Measurements from ENCODE around the gene PTGIR. TPM values are rescaled to one million over a fixed set of nuclear protein-coding genes. Genes with fewer than 3 reads are reported as not detected.

Gene PTGIR
- total and polyA plus RNA-seq, 10 of the 15 experiments (the other 5 are each of a cell fraction or from before 2014, with no cell fraction given), result 0.34 to 29.1 (median 9.9) TPM

DNA sequence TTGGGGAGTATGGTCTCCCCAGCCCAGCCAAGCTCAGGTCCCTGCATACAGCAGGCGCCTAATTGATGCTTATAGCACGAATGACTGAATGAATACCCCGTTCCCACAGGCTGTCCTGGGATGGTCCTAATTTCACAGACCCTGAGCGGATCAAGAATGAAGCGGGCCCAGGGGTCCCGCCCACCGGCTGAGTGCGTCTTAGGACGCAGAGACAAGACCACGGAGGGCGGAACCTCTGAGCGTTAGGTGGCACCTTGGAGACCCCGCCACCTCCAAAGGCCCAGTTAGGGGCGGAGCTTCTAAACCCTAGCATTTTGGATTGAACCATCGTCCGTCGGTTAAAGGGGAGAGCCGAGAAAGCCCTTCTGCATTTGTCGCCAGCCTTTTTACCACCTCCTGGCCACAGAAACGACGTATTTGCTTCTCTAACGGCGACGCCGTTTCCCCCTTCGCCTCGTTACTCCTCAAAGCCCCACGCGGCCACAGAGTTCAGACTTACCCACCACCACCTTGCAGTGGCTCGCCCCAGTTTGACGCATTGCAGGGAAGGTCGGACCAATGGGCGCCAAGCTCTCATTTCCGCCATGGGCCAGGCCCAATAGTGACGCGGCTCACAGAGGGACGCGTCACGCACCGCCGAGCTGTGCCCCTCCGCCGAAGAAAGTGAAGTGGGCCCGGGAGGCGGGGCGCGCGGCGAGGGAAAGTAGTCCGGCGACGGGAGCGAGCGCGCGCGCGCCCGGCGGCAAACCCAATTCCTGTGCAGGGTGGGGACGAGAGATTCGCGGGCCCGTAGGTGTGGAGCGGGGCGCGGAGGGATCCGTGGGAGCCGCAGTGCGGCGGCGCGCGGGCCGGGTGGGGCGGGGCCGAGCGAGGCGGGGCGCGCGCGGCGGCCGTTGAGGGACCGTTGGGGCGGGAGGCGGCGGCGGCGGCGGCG lies 24.2 kb downstream of the PTGIR start (continued):
- TF ChIP-seq, protein P1, sequence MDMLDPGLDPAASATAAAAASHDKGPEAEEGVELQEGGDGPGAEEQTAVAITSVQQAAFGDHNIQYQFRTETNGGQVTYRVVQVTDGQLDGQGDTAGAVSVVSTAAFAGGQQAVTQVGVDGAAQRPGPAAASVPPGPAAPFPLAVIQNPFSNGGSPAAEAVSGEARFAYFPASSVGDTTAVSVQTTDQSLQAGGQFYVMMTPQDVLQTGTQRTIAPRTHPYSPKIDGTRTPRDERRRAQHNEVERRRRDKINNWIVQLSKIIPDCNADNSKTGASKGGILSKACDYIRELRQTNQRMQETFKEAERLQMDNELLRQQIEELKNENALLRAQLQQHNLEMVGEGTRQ (IDR thresholded peaks at IDR 0.05; ENCODE audit: borderline replicate concordance, low read depth, low read length), result no peak
- TF ChIP-seq ATF2 (IDR thresholded peaks at IDR 0.05; ENCODE audit: low read length), result no peak
- TF ChIP-seq HDGF (IDR thresholded peaks at IDR 0.05), result peak; percentile 81; the same call in 1 of the 2 replicates
- no peak; the same call in 1 of the 2 replicates for TF ChIP-seq NFYA (IDR thresholded peaks at IDR 0.05; ENCODE audit: borderline replicate concordance, low read depth, low read length)
- peak; percentile 96; the same call in 1 of the 2 replicates for TF ChIP-seq CHD4 (IDR thresholded peaks at IDR 0.05)
- TF ChIP-seq, protein P2, sequence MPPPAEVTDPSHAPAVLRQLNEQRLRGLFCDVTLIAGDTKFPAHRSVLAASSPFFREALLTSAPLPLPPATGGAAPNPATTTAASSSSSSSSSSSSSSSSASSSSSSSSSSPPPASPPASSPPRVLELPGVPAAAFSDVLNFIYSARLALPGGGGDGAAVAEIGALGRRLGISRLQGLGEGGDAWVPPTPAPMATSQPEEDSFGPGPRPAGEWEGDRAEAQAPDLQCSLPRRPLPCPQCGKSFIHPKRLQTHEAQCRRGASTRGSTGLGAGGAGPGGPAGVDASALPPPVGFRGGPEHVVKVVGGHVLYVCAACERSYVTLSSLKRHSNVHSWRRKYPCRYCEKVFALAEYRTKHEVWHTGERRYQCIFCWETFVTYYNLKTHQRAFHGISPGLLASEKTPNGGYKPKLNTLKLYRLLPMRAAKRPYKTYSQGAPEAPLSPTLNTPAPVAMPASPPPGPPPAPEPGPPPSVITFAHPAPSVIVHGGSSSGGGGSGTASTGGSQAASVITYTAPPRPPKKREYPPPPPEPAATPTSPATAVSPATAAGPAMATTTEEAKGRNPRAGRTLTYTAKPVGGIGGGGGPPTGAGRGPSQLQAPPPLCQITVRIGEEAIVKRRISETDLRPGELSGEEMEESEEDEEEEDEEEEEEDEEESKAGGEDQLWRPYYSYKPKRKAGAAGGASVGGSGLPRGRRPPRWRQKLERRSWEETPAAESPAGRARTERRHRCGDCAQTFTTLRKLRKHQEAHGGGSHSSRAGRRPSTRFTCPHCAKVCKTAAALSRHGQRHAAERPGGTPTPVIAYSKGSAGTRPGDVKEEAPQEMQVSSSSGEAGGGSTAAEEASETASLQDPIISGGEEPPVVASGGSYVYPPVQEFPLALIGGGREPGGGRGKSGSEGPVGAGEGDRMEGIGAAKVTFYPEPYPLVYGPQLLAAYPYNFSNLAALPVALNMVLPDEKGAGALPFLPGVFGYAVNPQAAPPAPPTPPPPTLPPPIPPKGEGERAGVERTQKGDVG (CRISPR knock-in tag; IDR thresholded peaks at IDR 0.05), result no peak
- TF ChIP-seq CHD2 (IDR thresholded peaks at IDR 0.05; ENCODE audit: borderline replicate concordance, low read depth, low read length), result peak; percentile 98
- peak; percentile 75 for TF ChIP-seq YY1 (IDR thresholded peaks at IDR 0.05; ENCODE audit: low read depth, low read length)
- TF ChIP-seq FOXM1 (IDR thresholded peaks at IDR 0.05; ENCODE audit: low read depth, low read length), result no peak
- TF ChIP-seq, protein P3, sequence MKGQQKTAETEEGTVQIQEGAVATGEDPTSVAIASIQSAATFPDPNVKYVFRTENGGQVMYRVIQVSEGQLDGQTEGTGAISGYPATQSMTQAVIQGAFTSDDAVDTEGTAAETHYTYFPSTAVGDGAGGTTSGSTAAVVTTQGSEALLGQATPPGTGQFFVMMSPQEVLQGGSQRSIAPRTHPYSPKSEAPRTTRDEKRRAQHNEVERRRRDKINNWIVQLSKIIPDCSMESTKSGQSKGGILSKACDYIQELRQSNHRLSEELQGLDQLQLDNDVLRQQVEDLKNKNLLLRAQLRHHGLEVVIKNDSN (IDR thresholded peaks at IDR 0.05; ENCODE audit: borderline replicate concordance, extremely low read length, insufficient read depth, low read depth, low read length), result no peak
- 0 out of 2 replicates have a peak, but pooled peaks have one; percentile 9 for TF ChIP-seq JUNB (IDR thresholded peaks at IDR 0.05)
- TF ChIP-seq, protein P4, sequence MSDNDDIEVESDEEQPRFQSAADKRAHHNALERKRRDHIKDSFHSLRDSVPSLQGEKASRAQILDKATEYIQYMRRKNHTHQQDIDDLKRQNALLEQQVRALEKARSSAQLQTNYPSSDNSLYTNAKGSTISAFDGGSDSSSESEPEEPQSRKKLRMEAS (IDR thresholded peaks at IDR 0.05; ENCODE audit: low read depth, low read length), result peak; percentile 78; the same call in 1 of the 2 replicates
- no peak for TF ChIP-seq HSF1 (IDR thresholded peaks at IDR 0.05; ENCODE audit: low read depth, low read length)
- TF ChIP-seq ZBED1 (IDR thresholded peaks at IDR 0.05; ENCODE audit: borderline replicate concordance), result no peak
- TF ChIP-seq, protein P5, sequence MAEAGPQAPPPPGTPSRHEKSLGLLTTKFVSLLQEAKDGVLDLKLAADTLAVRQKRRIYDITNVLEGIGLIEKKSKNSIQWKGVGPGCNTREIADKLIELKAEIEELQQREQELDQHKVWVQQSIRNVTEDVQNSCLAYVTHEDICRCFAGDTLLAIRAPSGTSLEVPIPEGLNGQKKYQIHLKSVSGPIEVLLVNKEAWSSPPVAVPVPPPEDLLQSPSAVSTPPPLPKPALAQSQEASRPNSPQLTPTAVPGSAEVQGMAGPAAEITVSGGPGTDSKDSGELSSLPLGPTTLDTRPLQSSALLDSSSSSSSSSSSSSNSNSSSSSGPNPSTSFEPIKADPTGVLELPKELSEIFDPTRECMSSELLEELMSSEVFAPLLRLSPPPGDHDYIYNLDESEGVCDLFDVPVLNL (IDR thresholded peaks at IDR 0.05; ENCODE audit: low read depth, low read length), result peak; percentile 41; the same call in 1 of the 2 replicates
- TF ChIP-seq IRF5 (IDR thresholded peaks at IDR 0.05; ENCODE audit: borderline replicate concordance), result no peak
- TF ChIP-seq PML (IDR thresholded peaks at IDR 0.05; ENCODE audit: low read length), result peak; percentile 85

Data from GM12878 (cell line).